Hematopoietic multipotent progenitor cell treated with erythropoietin and hydrocortisone succinate and interleukin-3 and kit ligand, for 4 days (in vitro differentiated cells): ENCODE data around the gene TMEM238L.

Experiments used
- DNase-seq: peaks from one replicate; pipeline ENCODE4 v3.0.0-alpha.2; 2015

The TMEM238L gene

GRCh38 chr17:10803350-10803749, 549 bp downstream of the TMEM238L start:
- no peak for DNase-seq

GRCh38 chr17:10802496-10803284, 1.2 kb downstream of the TMEM238L start:
- no peak for DNase-seq

GRCh38 chr17:10799407-10799806, 4.5 kb downstream of the TMEM238L start:
- no peak for DNase-seq

- DNase-seq: no peak
These were observed 5.0 kb downstream of the TMEM238L start for GRCh38 chr17:10798910-10799309.

GRCh38 chr17:10798332-10798749, 5.6 kb downstream of the TMEM238L start:
- DNase-seq: no peak

- no peak for DNase-seq
These were observed 6.2 kb downstream of the TMEM238L start for GRCh38 chr17:10797476-10798328.

GRCh38 chr17:10793816-10794215, 10.1 kb downstream of the TMEM238L start:
- DNase-seq: no peak

- no peak for DNase-seq
These were observed 10.6 kb downstream of the TMEM238L start for GRCh38 chr17:10793256-10793655.

- DNase-seq: peak; percentile 44
These were observed 11.7 kb downstream of the TMEM238L start for GRCh38 chr17:10792151-10792550.

- DNase-seq: no peak
These were observed 13.2 kb downstream of the TMEM238L start for GRCh38 chr17:10790491-10791401.

- DNase-seq: no peak
These were observed 14.1 kb downstream of the TMEM238L start for GRCh38 chr17:10789694-10790271.

- DNase-seq: no peak
These were observed 16.4 kb downstream of the TMEM238L start for GRCh38 chr17:10787306-10788045.

- no peak for DNase-seq
These were observed 18.6 kb downstream of the TMEM238L start for GRCh38 chr17:10785295-10785694.

GRCh38 chr17:10779609-10780008, 24.3 kb downstream of the TMEM238L start:
- DNase-seq: no peak

- no peak for DNase-seq
These were observed 26.0 kb downstream of the TMEM238L start for GRCh38 chr17:10777890-10778289.

GRCh38 chr17:10777131-10777807, 26.6 kb downstream of the TMEM238L start:
- no peak for DNase-seq

- peak; percentile 70 for DNase-seq
These were observed 27.5 kb downstream of the TMEM238L start for GRCh38 chr17:10776381-10776780.

- no peak for DNase-seq
These were observed 28.1 kb downstream of the TMEM238L start for GRCh38 chr17:10775740-10776356.

GRCh38 chr17:10775058-10775457, 28.8 kb downstream of the TMEM238L start:
- no peak for DNase-seq

GRCh38 chr17:10773391-10773790, 30.5 kb downstream of the TMEM238L start:
- DNase-seq: no peak
